GM18867 (cell line): ENCODE results near the gene RASA4B.
"Not testable (repeated sequence)": the region's sequence is repeated elsewhere in the genome, so short reads cannot be mapped to it uniquely, and the experiment has no call there.

Experiments used
- ATAC-seq: cut with Tn5 transposase; IDR thresholded peaks from one replicate; pipeline ENCODE4 v1.9.1; 2021; ENCODE audit warnings: mild to moderate bottlenecking, moderate library complexity; ENCODE audit not compliant: unreplicated experiment

The RASA4B gene

GRCh38 chr7:102512642-102513221, 4.8 kb downstream of the RASA4B start:
- not testable (repeated sequence) for ATAC-seq

GRCh38 chr7:102511860-102512522, 5.6 kb downstream of the RASA4B start:
- peak; percentile 35 for ATAC-seq

GRCh38 chr7:102510575-102510974, 7.0 kb downstream of the RASA4B start:
- not testable (repeated sequence) for ATAC-seq

- ATAC-seq = not testable (repeated sequence)
Measured at GRCh38 chr7:102507410-102508088, 10.0 kb downstream of the RASA4B start.

- not testable (repeated sequence) for ATAC-seq
Measured at GRCh38 chr7:102505298-102506185, 12.0 kb downstream of the RASA4B start.

- ATAC-seq = not testable (repeated sequence)
Measured at GRCh38 chr7:102503141-102503540, 14.4 kb downstream of the RASA4B start.

- not testable (repeated sequence) for ATAC-seq
Measured at GRCh38 chr7:102498321-102498720, 19.3 kb downstream of the RASA4B start.

GRCh38 chr7:102497308-102497707, 20.3 kb downstream of the RASA4B start:
- ATAC-seq = not testable (repeated sequence)

GRCh38 chr7:102496861-102497260, 20.7 kb downstream of the RASA4B start:
- not testable (repeated sequence) for ATAC-seq

- ATAC-seq = peak; percentile 63
Measured at GRCh38 chr7:102494473-102495149, 23.0 kb downstream of the RASA4B start.

GRCh38 chr7:102494026-102494425, 23.6 kb downstream of the RASA4B start:
- ATAC-seq = not testable (repeated sequence)

- peak; percentile 44 for ATAC-seq
Measured at GRCh38 chr7:102493220-102493935, 24.2 kb downstream of the RASA4B start.

GRCh38 chr7:102490529-102491075, 27.0 kb downstream of the RASA4B start:
- ATAC-seq = peak; percentile 50

- ATAC-seq = not testable (repeated sequence)
Measured at GRCh38 chr7:102484317-102484716, 33.3 kb downstream of the RASA4B start.

- ATAC-seq = not testable (repeated sequence)
Measured at GRCh38 chr7:102481962-102482361, 35.6 kb downstream of the RASA4B start.

- ATAC-seq = not testable (repeated sequence)
Measured at GRCh38 chr7:102479982-102480637, 37.5 kb downstream of the RASA4B start.

- peak; percentile 25 for ATAC-seq
Measured at GRCh38 chr7:102479209-102479584, 38.4 kb downstream of the RASA4B start.

GRCh38 chr7:102478314-102479208, 39.0 kb downstream of the RASA4B start, which contains the start of gene POLR2J:
Gene POLR2J (minus strand): TSS chr7:102478922. CDS start chr7:102478860, 62 bp downstream.
- ATAC-seq = peak; percentile 84
